Brain microvascular endothelial cell (primary cell): ENCODE results near the gene HAND2.

ENCODE experiments used
- DNase-seq: peaks from one replicate; pipeline ENCODE4 v3.0.0-alpha.2; 2020
- H3K27ac ChIP-seq: fragments of 250-450 bp; sonication (Bioruptor Pico); 2 replicates; pipeline ENCODE4 v1.5.1; 2020; ENCODE audit warnings: mild to moderate bottlenecking, moderate library complexity
- H3K27me3 ChIP-seq: fragments of 250-450 bp; sonication (Bioruptor Pico); replicated peaks from 2 replicates; pipeline ENCODE4 v1.5.1; 2020; ENCODE audit warnings: mild to moderate bottlenecking
- H3K36me3 ChIP-seq: fragments of 250-450 bp; sonication (Bioruptor Pico); replicated peaks from 2 replicates; pipeline ENCODE4 v1.5.1; 2020; ENCODE audit warnings: mild to moderate bottlenecking
- H3K4me3 ChIP-seq: 2 replicates; pipeline ENCODE4 v1.5.1; 2011; ENCODE audit warnings: low read depth, mild to moderate bottlenecking, control low read depth, low read length, moderate library complexity
- in situ Hi-C: cut with HindIII; loops from 2 replicates; pipeline ENCODE4 v1.10.0; 2017; ENCODE audit warnings: low sequenced_read_pairs, low pct_ligation_motif_present
- TF ChIP-seq, protein P1 (sequence below): IDR thresholded peaks from 2 replicates; pipeline ENCODE4 v1.5.1; 2011; ENCODE audit warnings: low read depth, mild to moderate bottlenecking, moderate library complexity, low read length, control low read depth, inconsistent platforms; ENCODE audit errors: missing control alignments

HAND2 gene

GRCh38 chr4:173490817-173491528, 39.1 kb downstream of the HAND2 start:
- TF ChIP-seq, protein P1, sequence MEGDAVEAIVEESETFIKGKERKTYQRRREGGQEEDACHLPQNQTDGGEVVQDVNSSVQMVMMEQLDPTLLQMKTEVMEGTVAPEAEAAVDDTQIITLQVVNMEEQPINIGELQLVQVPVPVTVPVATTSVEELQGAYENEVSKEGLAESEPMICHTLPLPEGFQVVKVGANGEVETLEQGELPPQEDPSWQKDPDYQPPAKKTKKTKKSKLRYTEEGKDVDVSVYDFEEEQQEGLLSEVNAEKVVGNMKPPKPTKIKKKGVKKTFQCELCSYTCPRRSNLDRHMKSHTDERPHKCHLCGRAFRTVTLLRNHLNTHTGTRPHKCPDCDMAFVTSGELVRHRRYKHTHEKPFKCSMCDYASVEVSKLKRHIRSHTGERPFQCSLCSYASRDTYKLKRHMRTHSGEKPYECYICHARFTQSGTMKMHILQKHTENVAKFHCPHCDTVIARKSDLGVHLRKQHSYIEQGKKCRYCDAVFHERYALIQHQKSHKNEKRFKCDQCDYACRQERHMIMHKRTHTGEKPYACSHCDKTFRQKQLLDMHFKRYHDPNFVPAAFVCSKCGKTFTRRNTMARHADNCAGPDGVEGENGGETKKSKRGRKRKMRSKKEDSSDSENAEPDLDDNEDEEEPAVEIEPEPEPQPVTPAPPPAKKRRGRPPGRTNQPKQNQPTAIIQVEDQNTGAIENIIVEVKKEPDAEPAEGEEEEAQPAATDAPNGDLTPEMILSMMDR: no peak
- Histone ChIP-seq H3K36me3 (no peaks in the 10 kb centered on the region), H3K27me3 (peaks cover 3% of the 10 kb centered on the region), H3K27ac (no peak overlapping the region), H3K4me3 (no peak overlapping the region)
- in situ Hi-C loops: no loop called here
- DNase-seq: peak; percentile 49

DNA sequence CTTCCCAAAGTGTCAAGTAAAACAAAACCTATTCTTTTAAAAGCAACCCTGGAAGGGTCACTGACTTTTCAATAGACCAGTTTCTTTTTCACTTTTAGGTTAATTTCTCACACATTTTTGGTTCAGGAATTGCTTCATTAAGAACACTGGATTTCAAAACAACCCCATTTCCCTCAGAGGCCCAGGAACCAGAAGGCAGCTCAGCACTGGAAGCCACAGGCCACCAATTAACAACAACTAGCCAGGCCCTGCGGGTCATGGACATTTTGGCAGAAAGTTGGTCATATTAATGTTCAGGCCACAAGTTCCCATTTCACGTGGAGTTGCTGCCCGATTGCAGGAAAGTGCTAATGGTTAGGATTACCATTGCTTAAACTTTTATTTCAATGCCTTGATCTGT, 39.8 kb downstream of the HAND2 start:
- in situ Hi-C loops: no loop called here
- no peak for DNase-seq
- H3K27ac ChIP-seq: no peak overlapping the region

GRCh38 chr4:173489514-173489913, 40.5 kb downstream of the HAND2 start:
- DNase-seq: no peak
- Histone ChIP-seq H3K27me3 (no peaks in the 10 kb centered on the region), H3K4me3 (no peak overlapping the region), H3K36me3 (no peaks in the 10 kb centered on the region), H3K27ac (no peak overlapping the region)
- in situ Hi-C loops: no loop called here
- TF ChIP-seq, protein P1: no peak

More for the DNA sequence above, 39.8 kb downstream of the HAND2 start:
- Histone ChIP-seq H3K4me3 (no peak overlapping the region), H3K27me3 (no peaks in the 10 kb centered on the region), H3K36me3 (no peaks in the 10 kb centered on the region)
- TF ChIP-seq, protein P1: no peak

DNA sequence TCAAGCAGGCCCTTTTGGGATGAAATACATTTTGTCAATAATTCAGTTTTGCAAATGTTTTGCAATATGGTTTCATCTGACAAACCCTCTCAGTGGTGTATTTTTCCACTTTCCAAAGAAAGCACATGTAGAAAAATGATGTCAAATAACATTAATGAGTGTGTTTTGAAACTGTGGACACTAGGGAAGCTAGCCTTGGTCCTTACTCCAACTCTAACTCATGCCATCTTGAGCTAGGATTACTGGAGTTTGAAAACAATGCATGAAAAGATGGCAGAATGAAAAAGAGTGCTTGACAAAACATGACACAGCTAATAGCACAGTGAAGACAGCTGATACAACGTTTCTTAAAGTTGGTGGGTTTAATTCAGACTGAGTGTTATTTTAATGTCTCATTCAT, 41.4 kb downstream of the HAND2 start:
- Histone ChIP-seq H3K27ac (no peak overlapping the region), H3K4me3 (no peak overlapping the region), H3K27me3 (no peaks in the 10 kb centered on the region), H3K36me3 (no peaks in the 10 kb centered on the region)
- TF ChIP-seq, protein P1: no peak
- no peak for DNase-seq
- in situ Hi-C loops: no loop called here

DNA sequence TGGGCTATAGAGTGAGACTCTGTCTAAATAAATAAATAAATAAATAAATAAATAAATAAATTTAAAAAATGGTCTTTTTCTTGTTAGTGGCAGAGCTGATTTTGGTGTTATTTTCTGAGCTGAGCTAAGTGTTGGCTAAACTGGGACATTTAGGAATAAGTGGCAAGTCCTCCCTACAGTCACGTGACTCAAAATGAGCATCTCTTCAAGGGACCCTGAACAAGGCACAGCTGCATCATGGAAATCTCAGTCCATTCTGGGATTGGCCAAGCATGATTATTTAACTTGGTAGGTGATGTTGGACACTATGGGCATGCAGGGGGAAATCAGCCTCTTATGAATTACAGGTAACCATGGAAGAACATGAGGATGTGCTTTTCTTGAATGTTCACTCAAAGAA, 42.0 kb downstream of the HAND2 start:
- TF ChIP-seq, protein P1: no peak
- H3K27me3 ChIP-seq: no peaks in the 10 kb centered on the region
- DNase-seq: no peak
- no peak overlapping the region for H3K27ac ChIP-seq
- H3K4me3 ChIP-seq: no peak overlapping the region
- H3K36me3 ChIP-seq: no peaks in the 10 kb centered on the region
- in situ Hi-C loops: no loop called here
